ENCODE measurements around the gene KRTAP10-9.
"Not testable (repeated sequence)": the region's sequence is repeated elsewhere in the genome, so short reads cannot be mapped to it uniquely, and the experiment has no call there.

Gene KRTAP10-9

GRCh38 chr21:44585892-44586291 is 41.0 kb upstream of the KRTAP10-9 start:
- no peaks in the 10 kb centered on the region for H3K36me3 ChIP-seq (ENCODE audit: control insufficient read depth, insufficient read depth, low read length)
- no peak overlapping the region for H3K4me3 ChIP-seq (ENCODE audit: insufficient read depth, low read depth, low read length, poor library complexity, severe bottlenecking)
- no peak for DNase-seq
- no peaks in the 10 kb centered on the region for H3K4me1 ChIP-seq (ENCODE audit: control insufficient read depth, insufficient read depth, low read length, poor library complexity, severe bottlenecking)
- H3K27ac ChIP-seq (ENCODE audit: insufficient read depth, low read length, poor library complexity, severe bottlenecking) = no peak overlapping the region
- no peaks in the 10 kb centered on the region for H3K27me3 ChIP-seq (replicated peaks; ENCODE audit: control insufficient read depth, insufficient read depth, low read length, poor library complexity, severe bottlenecking)
- H3K9me3 ChIP-seq (ENCODE audit: control insufficient read depth, low read length) = peaks cover 8% of the 10 kb centered on the region

GRCh38 chr21:44589094-44589493 is 37.8 kb upstream of the KRTAP10-9 start:
- Histone ChIP-seq H3K9me3 (ENCODE audit: control insufficient read depth, low read length) (no peaks in the 10 kb centered on the region), H3K4me3 (ENCODE audit: insufficient read depth, low read depth, low read length, poor library complexity, severe bottlenecking) (no peak overlapping the region), H3K27ac (ENCODE audit: insufficient read depth, low read length, poor library complexity, severe bottlenecking) (no peak overlapping the region), H3K36me3 (ENCODE audit: control insufficient read depth, insufficient read depth, low read length) (no peaks in the 10 kb centered on the region), H3K27me3 (replicated peaks; ENCODE audit: control insufficient read depth, insufficient read depth, low read length, poor library complexity, severe bottlenecking) (no peaks in the 10 kb centered on the region), H3K4me1 (ENCODE audit: control insufficient read depth, insufficient read depth, low read length, poor library complexity, severe bottlenecking) (no peaks in the 10 kb centered on the region)
- DNase-seq = no peak

GRCh38 chr21:44589586-44590305 is 37.1 kb upstream of the KRTAP10-9 start:
- Histone ChIP-seq H3K4me1 (ENCODE audit: control insufficient read depth, insufficient read depth, low read length, poor library complexity, severe bottlenecking) (no peaks in the 10 kb centered on the region), H3K9me3 (ENCODE audit: control insufficient read depth, low read length) (no peaks in the 10 kb centered on the region), H3K27me3 (replicated peaks; ENCODE audit: control insufficient read depth, insufficient read depth, low read length, poor library complexity, severe bottlenecking) (no peaks in the 10 kb centered on the region), H3K27ac (ENCODE audit: insufficient read depth, low read length, poor library complexity, severe bottlenecking) (no peak overlapping the region), H3K36me3 (ENCODE audit: control insufficient read depth, insufficient read depth, low read length) (no peaks in the 10 kb centered on the region), H3K4me3 (ENCODE audit: insufficient read depth, low read depth, low read length, poor library complexity, severe bottlenecking) (no peak overlapping the region)
- no peak for DNase-seq

GRCh38 chr21:44590311-44590721 is 36.6 kb upstream of the KRTAP10-9 start:
- no peaks in the 10 kb centered on the region for H3K36me3 ChIP-seq (ENCODE audit: control insufficient read depth, insufficient read depth, low read length)
- H3K27ac ChIP-seq (ENCODE audit: insufficient read depth, low read length, poor library complexity, severe bottlenecking) = no peak overlapping the region
- H3K9me3 ChIP-seq (ENCODE audit: control insufficient read depth, low read length) = no peaks in the 10 kb centered on the region
- H3K4me3 ChIP-seq (ENCODE audit: insufficient read depth, low read depth, low read length, poor library complexity, severe bottlenecking) = no peak overlapping the region
- no peaks in the 10 kb centered on the region for H3K4me1 ChIP-seq (ENCODE audit: control insufficient read depth, insufficient read depth, low read length, poor library complexity, severe bottlenecking)
- no peak for DNase-seq
- no peaks in the 10 kb centered on the region for H3K27me3 ChIP-seq (replicated peaks; ENCODE audit: control insufficient read depth, insufficient read depth, low read length, poor library complexity, severe bottlenecking)

GRCh38 chr21:44590897-44591800 is 35.7 kb upstream of the KRTAP10-9 start:
- not testable (repeated sequence) for H3K9me3 ChIP-seq (ENCODE audit: control insufficient read depth, low read length); H3K4me1 ChIP-seq (ENCODE audit: control insufficient read depth, insufficient read depth, low read length, poor library complexity, severe bottlenecking)

GRCh38 chr21:44591801-44592130 is 35.1 kb upstream of the KRTAP10-9 start:
- not testable (repeated sequence) for H3K27ac ChIP-seq (ENCODE audit: insufficient read depth, low read length, poor library complexity, severe bottlenecking); H3K4me1 ChIP-seq (ENCODE audit: control insufficient read depth, insufficient read depth, low read length, poor library complexity, severe bottlenecking); H3K27me3 ChIP-seq (replicated peaks; ENCODE audit: control insufficient read depth, insufficient read depth, low read length, poor library complexity, severe bottlenecking); H3K36me3 ChIP-seq (ENCODE audit: control insufficient read depth, insufficient read depth, low read length); H3K9me3 ChIP-seq (ENCODE audit: control insufficient read depth, low read length); DNase-seq; H3K4me3 ChIP-seq (ENCODE audit: insufficient read depth, low read depth, low read length, poor library complexity, severe bottlenecking)

More at GRCh38 chr21:44590897-44591800, 35.7 kb upstream of the KRTAP10-9 start:
- not testable (repeated sequence) for H3K27ac ChIP-seq (ENCODE audit: insufficient read depth, low read length, poor library complexity, severe bottlenecking); H3K27me3 ChIP-seq (replicated peaks; ENCODE audit: control insufficient read depth, insufficient read depth, low read length, poor library complexity, severe bottlenecking); H3K36me3 ChIP-seq (ENCODE audit: control insufficient read depth, insufficient read depth, low read length); DNase-seq; H3K4me3 ChIP-seq (ENCODE audit: insufficient read depth, low read depth, low read length, poor library complexity, severe bottlenecking)

GRCh38 chr21:44592446-44593311 is 34.2 kb upstream of the KRTAP10-9 start, which contains the start of gene KRTAP10-6:
Gene KRTAP10-6 (minus strand): TSS chr21:44592505. CDS start chr21:44592484, 21 bp downstream.
- no peaks in the 10 kb centered on the region for H3K27me3 ChIP-seq (replicated peaks; ENCODE audit: control insufficient read depth, insufficient read depth, low read length, poor library complexity, severe bottlenecking)
- H3K4me3 ChIP-seq (ENCODE audit: insufficient read depth, low read depth, low read length, poor library complexity, severe bottlenecking) = no peak within 1 kb of the TSS
- no peaks in the 10 kb centered on the region for H3K9me3 ChIP-seq (ENCODE audit: control insufficient read depth, low read length)
- H3K27ac ChIP-seq (ENCODE audit: insufficient read depth, low read length, poor library complexity, severe bottlenecking) = no peak within 1 kb of the TSS
- no peak for DNase-seq
- H3K4me1 ChIP-seq (ENCODE audit: control insufficient read depth, insufficient read depth, low read length, poor library complexity, severe bottlenecking) = no peaks in the 10 kb centered on the region
- H3K36me3 ChIP-seq (ENCODE audit: control insufficient read depth, insufficient read depth, low read length) = no peaks in the 10 kb centered on the region

- no peaks in the 10 kb centered on the region for H3K4me1 ChIP-seq (ENCODE audit: control insufficient read depth, insufficient read depth, low read length, poor library complexity, severe bottlenecking)
- H3K36me3 ChIP-seq (ENCODE audit: control insufficient read depth, insufficient read depth, low read length) = no peaks in the 10 kb centered on the region
- H3K9me3 ChIP-seq (ENCODE audit: control insufficient read depth, low read length) = no peaks in the 10 kb centered on the region
- DNase-seq = no peak
- H3K4me3 ChIP-seq (ENCODE audit: insufficient read depth, low read depth, low read length, poor library complexity, severe bottlenecking) = no peak overlapping the region
- no peak overlapping the region for H3K27ac ChIP-seq (ENCODE audit: insufficient read depth, low read length, poor library complexity, severe bottlenecking)
- H3K27me3 ChIP-seq (replicated peaks; ENCODE audit: control insufficient read depth, insufficient read depth, low read length, poor library complexity, severe bottlenecking) = no peaks in the 10 kb centered on the region
Measured at GRCh38 chr21:44593598-44594405, 33.1 kb upstream of the KRTAP10-9 start.

GRCh38 chr21:44594406-44594916 is 32.4 kb upstream of the KRTAP10-9 start:
- H3K36me3 ChIP-seq (ENCODE audit: control insufficient read depth, insufficient read depth, low read length) = no peaks in the 10 kb centered on the region
- no peaks in the 10 kb centered on the region for H3K4me1 ChIP-seq (ENCODE audit: control insufficient read depth, insufficient read depth, low read length, poor library complexity, severe bottlenecking)
- H3K27ac ChIP-seq (ENCODE audit: insufficient read depth, low read length, poor library complexity, severe bottlenecking) = no peak overlapping the region

More at GRCh38 chr21:44594406-44594916, 32.4 kb upstream of the KRTAP10-9 start:
- no peak for DNase-seq
- H3K27me3 ChIP-seq (replicated peaks; ENCODE audit: control insufficient read depth, insufficient read depth, low read length, poor library complexity, severe bottlenecking) = no peaks in the 10 kb centered on the region
- no peak overlapping the region for H3K4me3 ChIP-seq (ENCODE audit: insufficient read depth, low read depth, low read length, poor library complexity, severe bottlenecking)
- H3K9me3 ChIP-seq (ENCODE audit: control insufficient read depth, low read length) = no peaks in the 10 kb centered on the region

Data from effector memory CD4-positive, alpha-beta T cell (primary cell).